Uterus (tissue), 4 donors: Measurements from ENCODE around the gene ZAP70. TPM values are rescaled to one million over a fixed set of nuclear protein-coding genes. Genes with fewer than 3 reads are reported as not detected.

Source experiments
- DNase-seq, 2 donors: peaks; one replicate each; pipeline ENCODE4 v3.0.0-alpha.2; 2019 to 2020
- H3K27ac ChIP-seq, 2 donors: fragments of 200-600 bp; sonication (generic); 1 replicate in 1 of 2; 2 replicates in 1 of 2; pipeline ENCODE4 v1.5.1; 2016 to 2018
- H3K27me3 ChIP-seq, 2 donors: fragments of 200-600 bp; sonication (generic); one replicate each; pipeline ENCODE4 v1.5.1; 2018 to 2019; ENCODE audit warnings: control low read depth in 1 of 2
- H3K36me3 ChIP-seq, 2 donors: fragments of 200-600 bp; sonication (generic); one replicate each; pipeline ENCODE4 v1.5.1; 2019; ENCODE audit warnings: control low read depth in 1 of 2
- H3K4me1 ChIP-seq, 2 donors: fragments of 200-600 bp; sonication (generic); one replicate each; pipeline ENCODE4 v1.5.1; 2018 to 2019; ENCODE audit warnings: control low read depth in 1 of 2
- H3K4me3 ChIP-seq, 2 donors: fragments of 200-600 bp; sonication (generic); 1 replicate in 1 of 2; 2 replicates in 1 of 2; pipeline ENCODE4 v1.5.1; 2018 to 2019; ENCODE audit warnings: mild to moderate bottlenecking in 1 of 2
- H3K9me3 ChIP-seq, 2 donors: fragments of 200-600 bp; sonication (generic); one replicate each; pipeline ENCODE4 v1.5.1; 2019; ENCODE audit warnings: control low read depth in 1 of 2
- POLR2A ChIP-seq, 2 donors: fragments of 450-650 bp; IDR thresholded peaks; one replicate each; pipeline ENCODE4 v1.6.1; 2016; ENCODE audit warnings: antibody characterized with exemption in 2 of 2, mild to moderate bottlenecking in 1 of 2, moderate library complexity in 1 of 2
- intact Hi-C: fragments of 100-400 bp; cut with DNase I; formaldehyde crosslinking; loops from one replicate; pipeline ENCODE4 v1.15.1; 2023; ENCODE audit warnings: low total_unique reads
- total RNA-seq, 4 donors: library from RNA; depleted of rRNA in 3 of 4; stranded (reverse); fragments of >200 nt in 3 of 4; gene quantifications; one replicate each; pipeline versions ENCODE4 v1.1.0 to v1.2.4, GENCODE V29; 2014 to 2023
- TF ChIP-seq, protein P1 (sequence below), 4 experiments: fragments of 200-600 bp in 2 of 4; fragments of 450-650 bp in 2 of 4; sonication (generic) in 2 of 4; IDR thresholded peaks; one replicate each; pipeline ENCODE4 v1.5.1; 2016 to 2019; ENCODE audit warnings: antibody characterized with exemption in 4 of 4, mild to moderate bottlenecking in 2 of 4, moderate library complexity in 1 of 4
- donor health status: DM: yes; HTN: yes; CAD: no.

ZAP70 gene
- total RNA-seq, 4 donors from 2014 or later = 3.3 to 11.2 (median 5.1) TPM

- H3K27ac ChIP-seq = no peak overlapping the region
- no peaks in the 10 kb centered on the region for H3K9me3 ChIP-seq
- no peaks in the 10 kb centered on the region for H3K4me1 ChIP-seq
- TF ChIP-seq, protein P1, sequence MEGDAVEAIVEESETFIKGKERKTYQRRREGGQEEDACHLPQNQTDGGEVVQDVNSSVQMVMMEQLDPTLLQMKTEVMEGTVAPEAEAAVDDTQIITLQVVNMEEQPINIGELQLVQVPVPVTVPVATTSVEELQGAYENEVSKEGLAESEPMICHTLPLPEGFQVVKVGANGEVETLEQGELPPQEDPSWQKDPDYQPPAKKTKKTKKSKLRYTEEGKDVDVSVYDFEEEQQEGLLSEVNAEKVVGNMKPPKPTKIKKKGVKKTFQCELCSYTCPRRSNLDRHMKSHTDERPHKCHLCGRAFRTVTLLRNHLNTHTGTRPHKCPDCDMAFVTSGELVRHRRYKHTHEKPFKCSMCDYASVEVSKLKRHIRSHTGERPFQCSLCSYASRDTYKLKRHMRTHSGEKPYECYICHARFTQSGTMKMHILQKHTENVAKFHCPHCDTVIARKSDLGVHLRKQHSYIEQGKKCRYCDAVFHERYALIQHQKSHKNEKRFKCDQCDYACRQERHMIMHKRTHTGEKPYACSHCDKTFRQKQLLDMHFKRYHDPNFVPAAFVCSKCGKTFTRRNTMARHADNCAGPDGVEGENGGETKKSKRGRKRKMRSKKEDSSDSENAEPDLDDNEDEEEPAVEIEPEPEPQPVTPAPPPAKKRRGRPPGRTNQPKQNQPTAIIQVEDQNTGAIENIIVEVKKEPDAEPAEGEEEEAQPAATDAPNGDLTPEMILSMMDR (IDR thresholded peaks at IDR 0.05) = no peak
- no peak for TF ChIP-seq POLR2A (IDR thresholded peaks at IDR 0.05)
- H3K27me3 ChIP-seq = no peaks in the 10 kb centered on the region
- intact Hi-C loops = no loop called here
- no peak overlapping the region for H3K4me3 ChIP-seq
- no peak for DNase-seq
- no peaks in the 10 kb centered on the region for H3K36me3 ChIP-seq
Measured at GRCh38 chr2:97688062-97688827, 25.1 kb upstream of the ZAP70 start.

- no peak for DNase-seq
- intact Hi-C loops = no loop called here
Measured at GRCh38 chr2:97691166-97691565, 22.2 kb upstream of the ZAP70 start.

DNA sequence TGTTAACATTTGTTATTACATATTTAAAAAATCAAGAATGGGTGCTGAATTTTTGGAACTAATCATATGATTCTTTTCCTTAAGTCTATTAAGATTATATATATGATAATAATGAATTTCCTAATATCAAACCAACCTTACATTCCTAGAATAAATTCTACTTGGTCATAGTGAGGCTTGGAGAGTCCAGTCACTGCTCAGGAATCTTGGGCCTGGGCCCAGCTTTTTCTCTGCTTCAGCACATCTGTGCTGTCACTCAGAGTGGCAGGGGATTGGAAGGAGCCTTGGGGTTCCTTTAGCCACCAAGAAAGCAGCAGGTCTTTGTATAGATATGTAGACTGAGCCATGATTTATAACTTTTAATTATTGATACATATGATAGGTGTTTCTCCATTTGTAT lies 19.9 kb upstream of the ZAP70 start:
- Histone ChIP-seq H3K36me3 (no peaks in the 10 kb centered on the region), H3K27ac (no peak overlapping the region), H3K4me1 (no peaks in the 10 kb centered on the region), H3K9me3 (no peaks in the 10 kb centered on the region), H3K4me3 (no peak overlapping the region), H3K27me3 (no peaks in the 10 kb centered on the region)
- intact Hi-C loops = no loop called here
- TF ChIP-seq, protein P1 (IDR thresholded peaks at IDR 0.05) = no peak
- no peak for TF ChIP-seq POLR2A (IDR thresholded peaks at IDR 0.05)
- DNase-seq = no peak

More at GRCh38 chr2:97691166-97691565, 22.2 kb upstream of the ZAP70 start:
- H3K4me3 ChIP-seq = no peak overlapping the region
- no peak overlapping the region for H3K27ac ChIP-seq
- H3K9me3 ChIP-seq = no peaks in the 10 kb centered on the region
- no peaks in the 10 kb centered on the region for H3K36me3 ChIP-seq
- no peaks in the 10 kb centered on the region for H3K27me3 ChIP-seq
- no peaks in the 10 kb centered on the region for H3K4me1 ChIP-seq
- no peak for TF ChIP-seq POLR2A (IDR thresholded peaks at IDR 0.05)
- TF ChIP-seq, protein P1 (IDR thresholded peaks at IDR 0.05) = no peak

DNA sequence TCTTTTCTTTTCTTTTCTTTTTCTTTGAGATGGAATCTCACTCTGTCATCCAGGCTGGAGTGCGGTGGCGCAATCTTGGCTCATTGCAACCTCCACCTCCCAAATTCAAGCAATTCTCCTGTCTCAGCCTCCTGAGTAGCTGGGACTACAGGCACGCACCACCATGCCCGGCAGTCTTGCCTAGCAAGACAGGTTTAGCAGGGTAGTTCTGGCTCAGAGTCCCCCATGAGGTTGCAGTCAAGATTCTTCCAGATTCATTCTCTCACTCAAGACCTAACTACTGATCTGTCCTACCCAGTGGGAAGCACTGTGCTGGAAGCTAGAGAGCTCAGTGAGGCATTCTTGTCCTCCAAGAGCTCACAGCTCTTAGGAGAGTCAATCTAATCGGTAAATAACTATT lies 17.6 kb upstream of the ZAP70 start:
- no peaks in the 10 kb centered on the region for H3K36me3 ChIP-seq
- DNase-seq = no peak
- no peaks in the 10 kb centered on the region for H3K4me1 ChIP-seq
- H3K9me3 ChIP-seq = no peaks in the 10 kb centered on the region
- H3K4me3 ChIP-seq = no peak overlapping the region
- intact Hi-C loops = no loop called here
- TF ChIP-seq POLR2A (IDR thresholded peaks at IDR 0.05) = no peak
- TF ChIP-seq, protein P1 (IDR thresholded peaks at IDR 0.05) = no peak
- no peaks in the 10 kb centered on the region for H3K27me3 ChIP-seq
- no peak overlapping the region for H3K27ac ChIP-seq
